GM23338 (cell line): ENCODE data around the gene PPP2R5C.

ENCODE experiments used
- CTCF ChIP-seq, 2 experiments: fragments of 200-600 bp in 1 of 2; sonication (generic) in 1 of 2; conservative IDR thresholded peaks; 2 replicates each; pipeline versions ENCODE4 v1.5.1 to v1.6.1; 2016 to 2017; ENCODE audit warnings: antibody characterized with exemption in 2 of 2, low read depth in 2 of 2, mild to moderate bottlenecking in 2 of 2, moderate library complexity in 1 of 2
- EZH2phosphoT487 ChIP-seq: fragments of 200-600 bp; sonication (generic); IDR thresholded peaks from one replicate; pipeline ENCODE4 v1.8.1; 2018; ENCODE audit warnings: antibody characterized with exemption; ENCODE audit not compliant: unreplicated experiment
- REST ChIP-seq: IDR thresholded peaks from one replicate; pipeline ENCODE4 v1.6.1; 2018; ENCODE audit warnings: antibody characterized with exemption; ENCODE audit not compliant: unreplicated experiment

- no peak for TF ChIP-seq EZH2phosphoT487
- no peak for TF ChIP-seq REST
- TF ChIP-seq CTCF (conservative IDR thresholded peaks at IDR 0.05; ENCODE audit: low read depth in 2 of 2) = no peak
These were observed 122.8 kb downstream of the PPP2R5C start for GRCh38 chr14:101884089-101884933.
